Astrocyte of the cerebellum (primary cell): Measurements from ENCODE around the gene PPP2R2D.

Experiments used
- DNase-seq: peaks from one replicate; pipeline ENCODE4 v3.0.0-alpha.2; 2011; ENCODE audit warnings: low read depth
- H3K4me3 ChIP-seq: 2 replicates; pipeline ENCODE4 v1.5.1; 2011; ENCODE audit warnings: mild to moderate bottlenecking, low read depth, low read length, moderate library complexity
- in situ Hi-C: cut with HindIII; loops from 2 replicates; pipeline ENCODE4 v1.10.0; 2017; ENCODE audit warnings: low sequenced_read_pairs
- TF ChIP-seq, protein P1 (sequence below): IDR thresholded peaks from 2 replicates; pipeline ENCODE4 v1.5.1; 2012; ENCODE audit warnings: low read length, low read depth, moderate library complexity, mild to moderate bottlenecking; ENCODE audit errors: missing control alignments

The PPP2R2D gene

DNA sequence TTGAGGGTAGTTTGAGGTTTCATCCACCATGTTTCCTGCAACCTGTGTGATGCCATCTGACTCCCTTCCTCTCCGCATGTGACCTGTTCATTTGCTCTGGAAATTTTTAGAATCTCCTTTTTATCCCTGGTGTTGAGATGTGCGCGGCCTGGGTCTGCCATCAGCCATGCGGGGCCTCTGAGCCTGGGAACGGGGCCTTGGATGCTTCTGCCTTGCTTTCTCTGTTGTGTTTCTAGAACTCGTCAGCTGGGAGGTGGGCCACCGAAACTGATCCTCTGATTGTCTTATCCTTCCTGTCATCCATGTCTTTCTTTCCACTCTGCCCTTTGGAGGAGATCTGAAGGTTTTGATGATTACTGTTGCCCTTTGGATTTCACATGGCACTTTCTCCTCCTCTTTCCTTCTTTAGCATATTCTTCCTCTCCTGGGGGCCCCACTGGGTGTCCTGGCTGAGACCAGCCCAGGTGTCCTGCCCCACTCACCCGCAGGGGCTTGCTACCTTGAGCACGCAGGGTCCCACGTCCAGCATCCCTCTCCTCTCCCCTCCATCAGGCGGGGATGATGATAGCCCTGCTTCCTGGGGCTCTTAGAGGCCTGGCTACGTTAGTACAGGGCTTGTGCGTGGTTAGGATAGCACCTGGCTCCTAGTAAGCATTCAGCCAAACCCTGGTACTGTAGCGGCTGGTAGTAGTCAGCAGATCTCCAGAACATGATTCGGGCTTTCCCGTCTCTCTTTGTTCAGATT, 29.9 kb downstream of the PPP2R2D start:
- DNase-seq, result no peak
- in situ Hi-C loops, result no loop called here
- TF ChIP-seq, protein P1, sequence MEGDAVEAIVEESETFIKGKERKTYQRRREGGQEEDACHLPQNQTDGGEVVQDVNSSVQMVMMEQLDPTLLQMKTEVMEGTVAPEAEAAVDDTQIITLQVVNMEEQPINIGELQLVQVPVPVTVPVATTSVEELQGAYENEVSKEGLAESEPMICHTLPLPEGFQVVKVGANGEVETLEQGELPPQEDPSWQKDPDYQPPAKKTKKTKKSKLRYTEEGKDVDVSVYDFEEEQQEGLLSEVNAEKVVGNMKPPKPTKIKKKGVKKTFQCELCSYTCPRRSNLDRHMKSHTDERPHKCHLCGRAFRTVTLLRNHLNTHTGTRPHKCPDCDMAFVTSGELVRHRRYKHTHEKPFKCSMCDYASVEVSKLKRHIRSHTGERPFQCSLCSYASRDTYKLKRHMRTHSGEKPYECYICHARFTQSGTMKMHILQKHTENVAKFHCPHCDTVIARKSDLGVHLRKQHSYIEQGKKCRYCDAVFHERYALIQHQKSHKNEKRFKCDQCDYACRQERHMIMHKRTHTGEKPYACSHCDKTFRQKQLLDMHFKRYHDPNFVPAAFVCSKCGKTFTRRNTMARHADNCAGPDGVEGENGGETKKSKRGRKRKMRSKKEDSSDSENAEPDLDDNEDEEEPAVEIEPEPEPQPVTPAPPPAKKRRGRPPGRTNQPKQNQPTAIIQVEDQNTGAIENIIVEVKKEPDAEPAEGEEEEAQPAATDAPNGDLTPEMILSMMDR, result no peak
- H3K4me3 ChIP-seq, result no peak overlapping the region

DNA sequence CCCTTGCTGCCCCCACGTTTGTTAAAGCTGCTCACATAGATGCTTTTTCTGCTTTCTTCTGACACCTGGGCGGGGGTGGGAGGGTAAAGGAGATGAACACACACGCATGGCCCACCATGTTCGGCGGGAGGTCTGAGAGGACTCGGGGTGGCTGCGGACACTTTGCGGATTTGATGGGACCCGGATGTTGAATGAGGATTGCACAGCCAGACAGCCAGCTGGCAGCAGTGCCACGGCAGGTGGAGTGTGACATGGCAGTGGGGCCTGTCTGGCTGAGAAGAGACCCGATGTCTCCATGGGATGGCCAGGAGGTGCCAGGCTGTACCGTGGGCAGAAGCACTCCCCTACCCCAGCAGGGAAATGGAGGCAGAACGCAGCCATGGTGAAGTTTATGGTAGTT, 31.2 kb downstream of the PPP2R2D start:
- H3K4me3 ChIP-seq, result no peak overlapping the region
- in situ Hi-C loops, result no loop called here
- DNase-seq, result no peak
- TF ChIP-seq, protein P1, result no peak

DNA sequence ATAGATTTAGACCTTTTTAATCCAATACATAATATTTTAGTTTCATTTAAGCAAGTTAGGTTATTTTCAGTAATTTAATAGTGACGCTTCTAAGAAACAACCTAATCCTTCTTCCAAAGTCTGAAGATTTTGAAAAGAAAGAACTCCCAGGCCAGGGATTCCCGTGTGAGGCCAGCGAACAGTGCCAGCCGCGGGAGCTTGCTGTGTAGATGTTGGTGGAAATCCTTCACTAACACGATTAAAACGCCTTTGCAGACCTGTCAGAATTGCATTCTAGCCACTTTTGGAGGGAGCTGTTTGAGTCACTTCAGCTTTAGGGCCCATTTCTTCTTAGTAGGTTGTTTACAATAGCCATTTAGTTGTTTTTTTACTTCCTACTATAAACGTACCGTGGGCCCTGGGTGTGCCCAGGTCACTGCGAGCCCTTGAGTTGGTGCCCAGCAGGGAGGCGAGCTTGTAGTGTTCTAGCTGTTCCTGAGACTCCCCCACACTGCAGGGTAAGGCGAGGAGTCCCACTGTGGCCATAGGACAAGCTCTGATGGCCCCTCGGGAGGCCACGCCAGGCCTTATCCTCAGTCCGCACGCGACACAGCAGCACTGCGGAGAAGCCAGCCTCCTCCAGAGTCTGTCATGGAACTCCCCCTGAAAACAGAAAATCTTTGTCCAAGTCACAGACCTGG, 32.3 kb downstream of the PPP2R2D start:
- no peak overlapping the region for H3K4me3 ChIP-seq
- no peak for DNase-seq
- TF ChIP-seq, protein P1, result no peak
- in situ Hi-C loops, result no loop called here

GRCh38 chr10:131933696-131934086, 32.9 kb downstream of the PPP2R2D start:
- H3K4me3 ChIP-seq, result no peak overlapping the region
- TF ChIP-seq, protein P1, result no peak
- in situ Hi-C loops, result no loop called here
- DNase-seq, result no peak

DNA sequence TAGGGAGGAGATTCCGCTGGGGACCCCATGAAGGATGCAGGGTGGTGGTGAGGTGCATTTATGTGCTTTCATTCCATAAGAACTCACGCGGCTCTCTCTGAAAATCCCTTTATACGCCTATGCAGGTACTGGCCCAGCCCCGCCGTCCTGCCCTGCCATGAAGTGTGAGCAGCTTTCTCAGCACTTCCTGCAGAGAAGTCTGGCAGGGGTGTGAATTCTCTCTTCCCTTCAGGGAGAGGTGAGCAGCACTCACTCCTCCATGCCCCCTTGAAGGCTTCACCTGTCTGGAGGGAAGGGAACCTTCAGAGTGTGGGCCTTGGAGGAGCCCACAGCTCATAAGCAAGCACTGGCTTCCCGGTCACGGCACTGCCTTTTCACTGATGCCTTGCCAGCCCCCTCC, 34.0 kb downstream of the PPP2R2D start:
- in situ Hi-C loops, result no loop called here
- TF ChIP-seq, protein P1, result no peak
- H3K4me3 ChIP-seq, result no peak overlapping the region
- DNase-seq, result no peak

DNA sequence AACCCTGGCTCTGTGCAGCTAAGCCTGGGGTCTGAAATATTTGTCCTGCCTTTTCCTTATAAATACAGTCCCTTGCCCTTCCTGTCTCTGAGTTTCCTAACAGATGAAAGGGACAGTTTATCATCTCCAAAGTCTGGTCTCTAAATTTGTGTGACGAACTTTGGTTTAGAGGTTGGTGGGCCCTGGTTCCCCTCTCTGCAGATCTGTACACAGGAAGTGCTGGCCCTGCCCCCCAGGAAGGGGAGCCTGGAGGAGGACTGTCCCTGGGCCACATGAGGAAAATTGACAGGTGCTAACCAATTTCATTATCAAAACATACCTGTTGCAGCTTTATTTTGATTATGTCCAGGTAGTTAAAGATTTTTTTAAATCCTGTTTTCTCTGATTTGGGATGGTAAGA, 34.5 kb downstream of the PPP2R2D start:
- in situ Hi-C loops, result no loop called here
- DNase-seq, result no peak
- H3K4me3 ChIP-seq, result no peak overlapping the region
- TF ChIP-seq, protein P1, result no peak
